GM18519 (cell line): Measurements from ENCODE around the gene ANTKMT.
"Not testable (repeated sequence)": the region's sequence is repeated elsewhere in the genome, so short reads cannot be mapped to it uniquely, and the experiment has no call there.

Experiments used
- ATAC-seq: cut with Tn5 transposase; IDR thresholded peaks from one replicate; pipeline ENCODE4 v1.9.1; 2021; ENCODE audit warnings: mild to moderate bottlenecking, moderate library complexity; ENCODE audit not compliant: unreplicated experiment, low FRiP score

The ANTKMT gene

DNA sequence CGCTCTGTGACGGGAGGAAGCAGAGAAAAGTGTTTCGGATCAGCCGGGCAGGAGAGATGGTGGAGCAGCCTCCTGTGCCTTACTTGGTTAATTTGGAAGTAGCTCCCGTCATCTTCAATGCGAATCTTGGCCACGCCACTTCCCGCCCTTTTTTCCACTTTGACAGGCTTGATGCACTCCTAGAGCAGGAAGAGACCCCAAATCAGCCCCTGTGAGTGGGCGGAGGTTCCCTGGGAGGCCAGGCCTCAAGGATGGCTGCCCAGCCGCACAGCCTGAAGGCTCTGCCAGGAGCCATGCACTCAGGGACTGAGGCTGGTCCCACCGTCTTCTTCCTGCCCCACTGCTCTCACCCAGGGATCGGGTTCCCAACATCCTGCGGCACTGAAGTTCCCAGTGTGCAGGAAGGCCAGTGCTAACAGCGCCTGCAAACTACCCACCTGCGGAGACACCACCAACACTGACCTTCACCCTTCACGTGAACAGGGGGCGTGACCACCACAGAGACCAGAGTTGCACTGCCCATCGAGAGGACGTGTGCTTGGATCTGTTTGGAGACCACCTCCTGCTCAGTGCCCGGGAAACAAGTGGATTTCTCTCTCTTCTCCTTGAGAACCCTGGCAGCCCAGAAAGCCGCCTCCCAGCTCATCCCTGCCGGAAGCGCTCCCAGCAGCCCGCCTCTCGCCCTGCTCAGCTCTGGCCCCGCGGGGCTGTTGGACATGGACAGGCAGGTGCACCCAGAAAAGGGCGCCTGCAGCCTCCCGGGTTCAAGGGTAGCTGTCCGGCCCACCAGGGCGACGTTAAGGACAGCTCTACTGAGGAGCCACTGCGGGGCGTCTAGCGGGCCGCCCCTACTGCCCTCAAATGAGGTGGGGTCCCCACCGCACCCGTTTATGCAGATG, 18.9 kb downstream of the ANTKMT start:
- no peak for ATAC-seq

DNA sequence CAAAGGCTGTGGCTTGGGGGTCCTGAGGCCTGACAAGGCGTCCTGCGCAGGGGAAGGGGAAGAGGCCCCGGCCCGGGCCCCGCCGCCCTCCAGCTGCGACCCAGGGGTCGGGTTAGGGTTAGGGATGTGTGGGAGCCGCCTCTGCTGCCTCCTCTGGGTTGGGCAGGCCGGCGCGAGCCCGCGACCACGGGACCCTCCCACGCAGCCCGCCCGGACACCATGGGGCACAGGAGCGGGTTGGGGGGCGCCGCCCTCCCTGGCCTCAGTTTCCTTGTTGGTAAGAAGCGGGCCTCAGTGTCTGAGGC, 19.5 kb downstream of the ANTKMT start:
- ATAC-seq = no peak

DNA sequence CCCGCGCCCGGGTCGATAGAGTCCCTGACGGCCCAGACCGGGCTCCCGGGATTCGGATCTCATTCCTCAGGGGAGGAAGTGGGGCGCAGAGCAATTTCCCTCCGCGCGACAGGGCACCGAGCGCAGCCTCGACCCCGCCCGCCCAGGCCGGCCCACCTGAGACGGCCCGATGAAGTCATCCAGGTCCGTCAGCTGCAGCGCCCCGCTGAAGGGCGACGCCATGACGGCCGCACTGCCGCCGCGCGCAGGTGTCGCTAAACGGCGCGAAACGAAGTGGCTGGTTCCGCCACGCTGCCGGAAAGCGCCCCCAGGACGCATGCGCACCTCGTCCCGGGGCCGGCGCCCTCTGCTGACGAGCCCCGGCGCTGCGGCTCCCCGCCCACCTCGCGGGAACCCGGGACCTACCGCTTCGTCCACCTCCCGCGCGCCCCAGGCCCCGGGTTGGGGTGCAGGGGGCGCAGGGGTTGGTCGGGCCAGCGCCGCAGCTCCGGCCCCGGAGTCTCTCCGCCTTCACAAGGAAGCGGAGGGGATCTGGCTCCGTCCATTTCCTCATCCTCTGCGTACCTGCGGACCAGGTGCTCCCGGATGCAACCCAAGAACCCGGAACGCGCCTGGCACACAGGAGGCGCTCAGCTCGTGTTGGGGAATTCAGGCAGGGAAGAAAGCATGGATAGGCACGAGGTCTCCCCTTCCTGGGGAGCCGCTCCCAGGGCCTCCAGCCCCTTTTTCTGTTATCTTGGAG, 20.0 kb downstream of the ANTKMT start, which contains the start of gene CIAO3:
Gene CIAO3 (minus strand): TSS at position 234 of the 742 bp plus-strand sequence. CDS start 12 bp downstream, at position 222.
- no peak for ATAC-seq

DNA sequence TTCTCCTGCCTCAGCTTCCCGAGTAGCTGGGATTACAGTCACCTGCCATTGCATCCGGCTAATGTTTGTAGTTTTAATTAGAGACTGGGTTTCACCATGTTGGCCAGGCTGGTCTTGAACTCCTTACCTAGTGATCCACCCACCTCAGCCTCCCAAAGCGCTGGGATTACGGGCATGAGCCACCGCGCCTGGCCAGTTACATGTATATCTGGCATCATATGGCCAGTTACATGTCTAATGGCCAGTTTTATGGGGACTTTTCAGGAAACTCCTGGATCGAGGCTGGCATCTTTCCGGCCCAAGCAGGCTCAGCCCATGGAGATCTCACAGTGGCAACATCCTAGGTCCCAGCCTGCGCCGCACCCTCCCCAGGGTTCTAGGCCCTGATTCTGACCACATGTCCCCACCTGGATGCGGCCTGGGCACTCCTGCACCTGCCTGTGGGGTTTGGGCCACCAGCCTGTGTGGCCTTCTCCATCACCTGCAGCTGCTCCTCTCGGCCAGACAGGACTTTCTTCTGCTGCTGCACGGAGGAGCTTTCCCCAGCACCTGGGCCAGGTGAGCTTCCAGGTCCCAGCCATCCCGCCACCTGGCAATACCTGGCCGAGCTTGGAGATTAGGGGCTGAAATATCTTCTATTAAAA, 21.2 kb downstream of the ANTKMT start:
- ATAC-seq = no peak

DNA sequence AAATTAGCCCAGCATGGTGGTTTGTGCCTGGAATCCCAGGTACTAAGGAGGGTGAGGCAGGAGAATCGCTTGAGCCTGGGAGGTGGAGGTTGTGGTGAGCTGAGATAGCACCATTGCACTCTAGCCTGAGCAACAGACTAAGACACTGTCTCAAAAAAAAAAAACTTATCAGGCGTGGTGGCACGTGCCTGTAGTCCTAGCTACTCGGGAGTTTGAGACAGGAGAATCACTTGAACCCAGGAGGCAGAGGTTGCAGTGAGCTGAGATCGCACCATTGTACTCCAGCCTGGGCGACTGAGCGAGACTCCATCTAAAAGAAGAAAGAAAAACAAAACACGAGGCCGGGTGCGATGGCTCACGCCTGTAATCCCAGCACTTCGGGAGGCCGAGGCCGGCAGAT, 21.9 kb downstream of the ANTKMT start:
- not testable (repeated sequence) for ATAC-seq

DNA sequence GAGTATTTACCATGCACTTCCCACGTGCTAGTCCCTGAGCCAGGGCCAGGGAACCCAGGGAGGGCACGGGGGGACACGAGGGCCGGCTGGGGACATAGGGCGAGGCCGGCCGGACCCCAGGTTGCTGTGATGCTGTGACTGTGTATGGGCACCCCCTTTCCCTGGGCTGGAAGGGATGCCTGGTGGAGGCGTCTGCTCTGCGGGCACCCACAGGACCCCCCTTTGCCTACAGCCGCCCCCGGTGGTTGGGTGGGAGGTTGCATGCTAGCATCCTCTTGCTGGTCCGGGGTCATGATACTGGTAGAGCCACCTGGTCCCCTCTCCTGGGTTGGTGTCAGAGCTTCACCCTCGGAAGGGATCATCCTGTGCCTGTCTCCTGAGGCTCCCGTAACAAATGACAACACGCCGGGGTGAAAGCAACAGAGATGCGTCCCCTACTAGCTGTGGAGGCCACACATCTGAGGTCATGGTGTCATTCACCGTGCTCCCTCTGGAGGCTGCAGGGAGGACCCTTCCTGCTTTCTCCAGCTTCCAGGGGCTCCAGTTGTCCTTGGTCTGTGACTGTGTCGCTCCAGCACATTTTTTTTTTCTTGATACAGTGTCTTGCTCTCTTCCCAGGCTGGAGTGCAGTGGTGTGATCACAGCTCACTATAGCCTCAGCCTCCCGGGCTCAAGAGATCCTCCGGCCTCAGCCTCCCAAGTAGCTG, 23.0 kb downstream of the ANTKMT start:
- ATAC-seq = no peak

DNA sequence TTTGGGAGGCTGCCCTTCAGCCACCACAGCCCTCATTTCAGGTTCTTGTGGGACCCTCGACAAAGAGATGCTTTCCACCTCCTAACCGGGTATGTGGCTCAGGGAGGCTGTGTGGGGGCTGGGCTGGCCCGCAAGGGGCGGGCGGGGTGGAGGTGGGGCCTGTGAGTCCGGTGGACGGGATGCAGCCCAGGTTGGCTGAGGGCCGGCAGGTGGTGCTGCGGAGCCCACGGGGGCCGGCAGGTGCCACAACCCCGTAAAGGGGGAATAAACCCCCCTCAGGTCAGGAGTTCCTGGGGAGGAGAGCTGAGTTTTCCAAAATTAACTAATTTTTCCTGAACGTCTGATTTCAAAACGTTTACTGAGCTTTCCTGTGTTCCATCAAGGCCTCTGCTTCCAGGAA, 24.8 kb downstream of the ANTKMT start:
- ATAC-seq = no peak

DNA sequence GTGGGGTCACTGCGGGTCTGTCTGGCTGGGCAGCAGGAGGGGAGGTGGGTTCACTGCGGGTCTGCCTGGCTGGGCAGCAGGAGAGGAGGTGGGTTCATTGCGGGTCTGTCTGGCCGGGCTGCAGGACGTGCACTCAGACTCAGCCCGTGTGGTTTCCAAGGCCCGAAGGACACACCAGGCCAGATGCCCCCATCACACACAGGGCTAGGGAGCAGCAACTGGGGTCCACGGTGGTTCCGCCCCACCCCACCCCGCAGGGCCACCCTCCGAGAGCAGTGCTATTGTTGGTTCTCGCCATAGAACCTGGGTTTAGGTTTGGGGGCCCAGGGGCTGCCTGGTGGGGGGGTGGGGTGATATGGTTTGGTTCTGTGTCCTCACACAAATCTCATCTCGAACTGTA, 25.7 kb downstream of the ANTKMT start:
- no peak for ATAC-seq

DNA sequence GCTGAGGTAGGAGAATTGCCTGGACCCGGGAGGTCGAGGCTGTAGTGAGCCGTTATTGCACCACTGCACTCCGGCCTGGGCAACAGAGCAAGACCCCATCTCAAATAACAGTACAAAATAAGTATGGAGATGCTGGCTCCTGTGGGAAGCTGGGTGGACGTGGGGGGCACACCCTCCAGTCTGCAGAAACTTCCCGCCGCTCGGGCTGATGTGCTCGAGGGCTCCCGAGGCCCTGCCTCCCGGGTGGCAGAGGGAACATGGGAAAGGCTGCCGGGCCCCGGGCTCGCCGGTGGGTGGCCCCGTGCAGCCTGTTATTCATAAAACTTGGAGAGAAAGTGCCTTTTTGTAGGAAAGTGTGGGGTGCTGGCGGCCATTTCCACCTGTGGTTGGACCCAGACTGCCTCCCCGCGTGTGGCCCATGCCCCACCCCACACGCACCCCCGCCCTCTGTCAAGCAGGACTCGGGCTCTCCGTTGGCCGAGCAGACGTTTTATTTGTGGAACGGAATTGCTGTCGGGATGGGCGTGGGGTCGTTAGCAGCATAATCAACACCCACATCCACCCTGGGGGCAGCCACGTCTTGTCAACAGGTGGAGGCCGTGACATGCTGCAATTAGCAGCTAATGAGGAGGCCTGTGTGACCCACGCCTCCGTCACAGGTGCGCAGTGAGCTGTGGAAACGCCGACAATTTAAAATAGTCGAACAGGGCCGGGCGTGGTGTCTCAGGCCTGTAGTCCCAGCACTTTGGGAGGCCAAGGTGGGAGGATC, 27.2 kb downstream of the ANTKMT start:
- ATAC-seq = no peak

DNA sequence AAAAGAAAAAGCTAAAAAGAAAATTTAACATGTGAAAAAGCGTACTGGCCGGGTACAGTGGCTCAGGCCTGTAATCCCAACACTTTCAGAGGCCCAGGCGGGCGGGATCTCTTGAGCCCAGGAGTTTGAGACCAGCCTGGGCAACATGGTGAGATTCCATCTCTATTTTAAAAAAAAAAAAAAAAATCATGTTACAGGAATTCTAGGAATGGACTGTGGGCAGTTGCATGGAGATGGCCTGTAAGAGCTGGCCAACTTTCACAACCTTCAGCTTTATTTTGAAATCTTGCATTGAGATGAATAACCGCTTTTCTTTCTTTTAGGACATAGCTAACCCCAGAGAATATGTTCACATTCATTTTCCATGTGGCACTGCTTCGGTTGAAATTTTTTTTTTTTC, 28.1 kb downstream of the ANTKMT start:
- no peak for ATAC-seq

DNA sequence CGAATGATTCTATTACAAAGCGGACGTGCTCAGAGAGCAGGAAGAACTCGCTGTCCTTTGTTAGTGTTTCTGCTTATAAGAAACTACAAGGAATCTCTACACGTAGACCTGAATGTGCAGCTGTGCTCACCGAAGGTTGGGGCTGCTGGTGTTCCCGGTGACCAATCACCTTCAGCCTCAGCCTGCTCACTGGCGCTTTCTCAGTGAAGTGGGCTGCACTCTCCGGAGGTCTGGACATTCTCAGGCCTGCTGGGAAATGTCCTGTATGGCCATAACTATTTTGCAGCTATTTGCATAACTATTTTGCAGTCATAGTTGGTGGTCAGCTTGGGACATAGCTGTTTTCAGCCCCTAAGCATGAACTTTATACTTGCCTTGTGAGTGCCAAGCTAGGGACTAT, 29.5 kb downstream of the ANTKMT start:
- ATAC-seq = no peak

DNA sequence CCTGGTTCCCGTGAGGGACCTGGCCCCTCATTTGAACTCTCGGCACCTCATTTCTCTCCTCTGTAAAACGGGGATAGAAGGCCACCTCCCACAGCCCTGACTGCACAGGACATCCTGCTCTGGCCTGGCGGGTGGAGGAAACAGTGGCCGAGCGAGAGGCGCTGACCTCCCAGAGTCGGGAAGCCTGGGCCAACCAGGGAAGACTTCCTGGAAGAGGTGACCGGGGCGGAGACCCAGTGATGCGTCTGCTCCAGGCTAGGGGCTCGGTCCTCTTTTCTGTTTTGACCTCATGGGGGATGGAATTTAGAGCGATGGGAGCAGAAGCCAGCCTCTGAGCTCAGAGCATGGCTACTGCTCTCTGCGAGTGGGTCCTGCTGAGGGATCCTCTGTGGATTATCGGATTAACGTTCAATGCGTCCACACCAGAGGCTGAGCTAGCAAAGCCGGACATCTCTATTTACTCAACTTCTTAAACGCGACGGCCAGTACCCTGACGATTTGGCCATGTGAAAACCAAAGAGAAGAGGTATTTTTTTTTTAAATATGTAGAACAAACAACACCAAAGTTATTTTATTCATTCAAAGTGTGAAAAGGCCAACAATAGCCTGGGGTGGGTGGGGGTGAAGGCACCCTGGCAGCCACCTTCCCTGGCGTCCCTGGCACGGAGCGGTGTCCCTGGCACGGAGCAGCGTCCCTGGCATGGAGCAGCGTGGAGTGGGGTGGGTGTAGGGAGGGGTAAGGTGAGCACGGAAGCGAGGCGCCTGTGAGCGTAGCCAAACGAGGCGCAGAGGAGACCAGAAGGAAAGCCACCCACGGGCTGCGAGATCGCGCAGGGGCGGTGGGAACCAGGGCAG, 30.4 kb downstream of the ANTKMT start:
- ATAC-seq = no peak

DNA sequence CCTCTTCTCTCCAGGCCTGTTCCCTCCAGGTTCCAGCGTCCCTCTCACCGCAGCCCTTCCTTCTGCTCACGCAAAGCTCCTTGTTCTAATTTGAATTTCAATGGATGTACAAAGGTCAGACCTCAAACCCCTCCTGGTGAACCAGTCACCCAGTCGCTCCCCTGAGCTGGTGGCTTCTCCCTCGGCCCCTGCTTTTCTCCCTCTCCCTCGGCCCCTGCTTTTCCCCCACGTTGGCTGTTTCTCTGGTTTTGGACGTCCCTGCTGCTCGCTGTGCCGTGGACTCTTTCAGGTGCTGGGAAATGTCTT, 31.0 kb downstream of the ANTKMT start:
- ATAC-seq = no peak

DNA sequence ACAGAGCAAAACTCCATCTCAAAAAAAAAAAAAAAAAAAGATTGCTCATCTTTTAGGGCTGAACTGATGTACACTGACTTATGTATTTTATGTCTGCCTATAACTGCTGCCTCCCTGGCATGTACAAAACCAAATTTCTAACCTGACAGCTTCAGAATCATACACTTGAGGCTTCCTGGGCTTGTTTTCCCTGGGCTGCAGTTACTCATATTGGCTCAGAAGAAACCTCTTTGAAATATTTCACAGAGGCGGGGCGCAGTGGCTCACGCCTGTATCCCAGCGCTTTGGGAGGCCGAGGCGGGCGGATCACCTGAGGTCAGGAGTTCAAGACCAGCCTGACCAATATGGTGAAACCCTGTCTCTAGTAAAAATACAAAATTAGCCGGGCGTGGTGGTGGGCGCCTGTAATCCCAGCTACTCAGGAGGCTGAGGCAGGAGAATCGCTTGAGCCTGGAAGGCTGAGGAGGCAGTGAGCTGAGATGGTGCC, 33.2 kb downstream of the ANTKMT start:
- ATAC-seq = not testable (repeated sequence)

DNA sequence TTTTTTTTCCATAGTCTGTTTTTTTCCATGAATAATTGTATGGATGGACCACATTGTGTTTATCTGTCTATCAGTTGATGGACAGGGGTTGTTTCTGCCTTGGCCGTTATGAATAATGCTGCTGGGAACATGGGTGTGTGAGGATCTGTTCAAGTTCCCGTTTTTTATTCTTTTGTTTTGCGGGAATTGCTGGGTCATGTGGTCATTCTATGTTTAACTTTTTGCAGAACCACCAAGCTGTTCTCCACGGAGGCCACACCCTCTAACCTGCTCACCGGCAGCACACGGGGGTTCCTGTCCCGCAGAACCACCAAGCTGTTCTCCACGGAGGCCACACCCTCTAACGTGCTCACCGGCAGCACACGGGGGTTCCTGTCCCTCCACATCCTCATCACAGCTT, 33.7 kb downstream of the ANTKMT start:
- no peak for ATAC-seq

DNA sequence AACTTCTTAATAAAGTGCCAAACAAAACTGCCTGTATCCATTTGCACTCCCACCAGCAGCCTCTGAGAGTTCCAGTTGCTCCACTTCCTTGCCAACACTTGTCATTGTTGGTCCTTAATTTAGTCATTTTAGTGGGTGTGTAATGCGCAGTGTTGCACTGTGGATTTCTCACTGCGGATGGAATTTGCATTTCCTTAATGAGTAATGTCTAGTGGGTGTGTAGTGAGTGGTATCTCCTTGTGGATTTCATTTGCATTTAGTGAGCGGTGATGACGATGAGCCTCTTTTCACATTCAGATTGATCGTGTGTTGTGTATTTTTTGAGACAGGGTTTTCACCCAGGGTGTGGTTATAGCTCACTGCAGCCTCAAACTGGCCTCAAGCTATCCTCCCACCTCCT, 35.5 kb downstream of the ANTKMT start:
- no peak for ATAC-seq

DNA sequence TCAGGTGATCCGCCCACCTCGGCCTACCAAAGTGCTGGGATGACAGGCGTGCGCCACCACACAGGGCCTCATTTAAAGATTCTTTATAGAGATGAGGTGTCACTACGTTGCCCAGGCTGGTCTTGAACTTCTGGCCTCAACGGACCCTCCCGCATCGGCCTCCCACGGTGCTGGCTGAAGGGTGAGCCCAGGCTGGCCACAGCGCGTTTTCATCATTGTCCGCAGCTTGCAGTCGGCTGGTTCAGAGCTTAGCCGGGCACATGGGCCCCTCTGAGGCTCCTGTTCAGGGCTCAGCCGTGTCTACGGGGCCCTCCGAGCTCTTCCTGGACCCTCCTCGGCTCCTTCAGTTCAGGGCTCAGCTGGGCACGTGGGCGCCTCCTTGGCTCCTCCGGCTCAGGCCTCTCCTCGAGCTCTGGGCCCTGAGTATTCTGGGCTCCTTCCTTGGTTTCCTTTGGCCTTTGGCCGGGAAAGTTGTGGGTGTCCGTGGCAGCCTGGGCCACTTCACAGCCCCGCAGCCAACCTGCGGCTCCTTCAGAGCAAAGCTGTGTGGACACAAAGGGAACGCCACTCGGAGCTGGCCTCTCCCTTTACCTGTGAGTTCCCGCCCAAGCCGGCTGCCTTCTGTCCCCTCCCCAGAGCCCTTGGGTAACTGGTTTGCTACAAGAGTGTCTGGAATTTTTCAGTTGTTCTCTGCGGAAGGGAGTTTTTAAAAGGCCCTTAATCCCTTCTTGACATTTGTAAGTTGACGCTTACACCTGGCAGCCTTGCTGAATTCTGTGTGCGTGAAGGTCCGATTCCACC, 38.4 kb downstream of the ANTKMT start:
- no peak for ATAC-seq

DNA sequence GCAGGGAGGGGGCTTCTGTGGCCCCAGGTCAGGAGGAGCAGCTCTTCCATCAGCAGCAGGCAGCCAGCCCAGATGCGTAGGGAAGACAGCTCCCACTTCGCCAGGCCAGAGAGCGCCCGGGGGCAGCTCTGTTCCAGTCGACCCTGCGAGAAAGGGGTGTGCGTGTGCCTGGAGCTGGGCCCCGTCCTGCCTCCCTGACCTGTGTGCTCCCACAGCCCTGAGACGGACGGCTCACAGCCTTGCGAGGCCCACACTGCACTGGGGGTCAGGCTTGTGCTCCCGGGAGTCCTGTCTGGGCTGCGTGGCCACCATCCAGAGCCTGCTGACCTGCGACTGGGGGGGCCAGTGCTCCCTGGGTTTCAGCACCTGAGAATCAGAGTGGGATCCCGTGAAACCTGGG, 39.1 kb downstream of the ANTKMT start:
- ATAC-seq = no peak
